ENCODE data around the gene PLEKHM3. TPM values are rescaled to one million over a fixed set of nuclear protein-coding genes. Genes with fewer than 3 reads are reported as not detected.
A peak's percentile ranks its signal among the peaks of the same experiment; 100 is the strongest.

The PLEKHM3 gene
- total RNA-seq, 4 donors from 2014 or later: 19.1 to 26.5 (median 24.0) TPM

GRCh38 chr2:208062961-208063360 lies 37.6 kb upstream of the PLEKHM3 start:
- in situ Hi-C loops (cut with MboI; ENCODE audit: low pct_ligation_motif_present in 1 of 4, low pct_unique_long_range_greater_than_20kb in 1 of 4, low sequenced_read_pairs in 3 of 4): loop anchor here in 2 of 4 donors (10.0 kb wide), 2 partner anchors 298 to 318 kb away; partner anchors contain the start of gene FZD5 (in 1 of the 2)

GRCh38 chr2:208062113-208062512 lies 36.8 kb upstream of the PLEKHM3 start:
- Histone ChIP-seq H3K27ac (no peak overlapping the region), H3K4me3 (no peak overlapping the region), H3K9me3 (no peaks in the 10 kb centered on the region), H3K4me1 (no peaks in the 10 kb centered on the region), H3K27me3 (no peaks in the 10 kb centered on the region), H3K36me3 (no peaks in the 10 kb centered on the region)
- DNase-seq: no peak
- 30 to 32% methylated on average over 4 of the region's 4 CpGs for WGBS, 2 donors (ENCODE audit: low coverage in 1 of 2)
- in situ Hi-C loops (cut with MboI; ENCODE audit: low pct_ligation_motif_present in 1 of 4, low pct_unique_long_range_greater_than_20kb in 1 of 4, low sequenced_read_pairs in 3 of 4): loop anchor here in 2 of 4 donors (10.0 kb wide), 2 partner anchors 297 to 317 kb away; partner anchors contain the start of gene FZD5 (in 1 of the 2)
- intact Hi-C loops (cut with DNase I; ENCODE audit: low total_unique reads): no loop called here
- TF ChIP-seq POLR2A (IDR thresholded peaks at IDR 0.05): no peak
- TF ChIP-seq CTCF (IDR thresholded peaks at IDR 0.05): peak in 4 of 5 experiments; percentile 25 to 42 (median 33)

More at GRCh38 chr2:208062961-208063360, 37.6 kb upstream of the PLEKHM3 start:
- no peak overlapping the region for H3K4me3 ChIP-seq
- no peaks in the 10 kb centered on the region for H3K36me3 ChIP-seq
- no peaks in the 10 kb centered on the region for H3K9me3 ChIP-seq
- no peak for DNase-seq
- no peaks in the 10 kb centered on the region for H3K27me3 ChIP-seq
- intact Hi-C loops (cut with DNase I; ENCODE audit: low total_unique reads): no loop called here
- TF ChIP-seq POLR2A (IDR thresholded peaks at IDR 0.05): no peak
- TF ChIP-seq POLR2AphosphoS5 (IDR thresholded peaks at IDR 0.05): no peak
- no peak for TF ChIP-seq CTCF (IDR thresholded peaks at IDR 0.05)
- 68 to 81% methylated on average over 2 of the region's 2 CpGs for WGBS, 2 donors (ENCODE audit: low coverage in 1 of 2)
- no peaks in the 10 kb centered on the region for H3K4me1 ChIP-seq
- H3K27ac ChIP-seq: no peak overlapping the region

GRCh38 chr2:208057108-208057507 lies 31.8 kb upstream of the PLEKHM3 start:
- Histone ChIP-seq H3K9me3 (no peaks in the 10 kb centered on the region), H3K4me1 (no peaks in the 10 kb centered on the region), H3K4me3 (no peak overlapping the region), H3K36me3 (no peaks in the 10 kb centered on the region), H3K27ac (no peak overlapping the region), H3K27me3 (no peaks in the 10 kb centered on the region)
- no peak for DNase-seq
- in situ Hi-C loops (cut with MboI; ENCODE audit: low pct_ligation_motif_present in 1 of 4, low pct_unique_long_range_greater_than_20kb in 1 of 4, low sequenced_read_pairs in 3 of 4) (no loop called here), intact Hi-C loops (cut with DNase I; ENCODE audit: low total_unique reads) (no loop called here)
- WGBS, 2 donors (ENCODE audit: low coverage in 1 of 2): 94% methylated on average over 1 of the region's 1 CpG; no CpG with 5 or more reads in 1 of the 2 donors
- no peak for TF ChIP-seq POLR2A (IDR thresholded peaks at IDR 0.05)
- no peak for TF ChIP-seq CTCF (IDR thresholded peaks at IDR 0.05)

GRCh38 chr2:208049441-208049840 lies 24.1 kb upstream of the PLEKHM3 start:
- H3K4me3 ChIP-seq: no peak overlapping the region
- no peak for DNase-seq
- intact Hi-C loops (cut with DNase I; ENCODE audit: low total_unique reads): loop anchor here (10.0 kb wide), 1 partner anchor 305 kb away; no protein-coding TSS in a partner anchor
- WGBS, 2 donors (ENCODE audit: low coverage in 1 of 2): 55 to 85% methylated on average over 2 of the region's 2 CpGs
- H3K4me1 ChIP-seq: peaks cover 0 to 10% (median 4%) of the 10 kb centered on the region in 4 donors
- in situ Hi-C loops (cut with MboI; ENCODE audit: low pct_ligation_motif_present in 1 of 4, low pct_unique_long_range_greater_than_20kb in 1 of 4, low sequenced_read_pairs in 3 of 4): loop anchor here in 1 of 4 donors (25.0 kb wide), 1 partner anchor 312 kb away; no protein-coding TSS in a partner anchor
- H3K27ac ChIP-seq: no peak overlapping the region
- H3K36me3 ChIP-seq: no peaks in the 10 kb centered on the region
- H3K9me3 ChIP-seq: no peaks in the 10 kb centered on the region
- TF ChIP-seq POLR2AphosphoS5 (IDR thresholded peaks at IDR 0.05): no peak
- no peak for TF ChIP-seq EP300 (IDR thresholded peaks at IDR 0.05; ENCODE audit: low read depth)
- TF ChIP-seq CTCF (IDR thresholded peaks at IDR 0.05): no peak
- no peak for TF ChIP-seq POLR2A (IDR thresholded peaks at IDR 0.05)
- H3K27me3 ChIP-seq: no peaks in the 10 kb centered on the region

All from transverse colon (tissue), 4 donors.